Stimulated activated CD8-positive, alpha-beta memory T cell treated with anti-CD3 and anti-CD28 coated beads, Interleukin-7, amount 100 ng/mL, for 48 hours (primary cell): Measurements from ENCODE around the gene SLC35E1.
"Not testable (repeated sequence)": the region's sequence is repeated elsewhere in the genome, so short reads cannot be mapped to it uniquely, and the experiment has no call there.

Experiments used
- DNase-seq, 2 donors: peaks; one replicate each; pipeline ENCODE4 v3.0.0-alpha.2; 2020; ENCODE audit warnings: low read depth in 1 of 2; ENCODE audit errors: extremely low read depth in 1 of 2

Gene SLC35E1

DNA sequence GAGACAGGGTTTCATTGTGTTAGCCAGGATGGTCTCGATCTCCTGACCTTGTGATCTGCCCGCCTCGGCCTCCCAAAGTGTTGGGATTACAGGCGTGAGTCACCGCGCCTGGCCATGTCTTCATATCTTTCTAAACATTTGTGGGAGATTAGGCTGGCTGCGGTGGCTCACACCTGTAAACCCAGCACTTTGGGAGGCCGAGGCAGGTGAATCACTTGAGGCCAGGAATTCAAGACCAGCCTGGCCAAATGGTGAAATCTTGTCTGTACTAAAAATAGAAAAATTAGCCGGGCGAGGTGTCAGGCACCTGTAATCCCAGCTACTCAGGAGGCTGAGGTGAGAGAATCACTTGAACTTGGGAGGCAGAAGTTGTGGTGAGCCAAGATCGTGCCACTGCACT is 66.1 kb downstream of the SLC35E1 start:
- DNase-seq, result not testable (repeated sequence)

DNA sequence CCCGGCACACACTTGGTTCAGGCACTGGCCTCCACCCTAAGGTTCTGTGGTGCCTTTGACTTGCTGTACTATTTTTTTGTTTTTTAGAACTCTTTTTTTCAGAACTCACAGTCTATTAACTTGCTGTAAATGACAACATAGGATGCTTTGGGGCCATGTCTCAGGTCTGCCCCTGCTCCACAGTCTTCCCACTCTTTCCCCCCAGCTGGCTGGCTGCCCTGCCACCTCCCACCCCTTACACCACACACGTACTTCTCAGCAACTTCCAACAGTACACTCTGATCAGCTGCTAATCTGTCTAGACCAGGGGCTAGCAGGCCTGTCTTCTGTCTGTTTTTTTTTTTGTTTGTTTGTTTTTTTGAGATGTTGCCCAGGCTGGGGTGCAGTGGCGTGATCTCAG is 67.9 kb downstream of the SLC35E1 start:
- DNase-seq, result no peak
